ENCODE data around the gene EXOC3L2.
"Not testable (repeated sequence)": the region's sequence is repeated elsewhere in the genome, so short reads cannot be mapped to it uniquely, and the experiment has no call there.

The EXOC3L2 gene

GRCh38 chr19:45245334-45245787, at the start of gene EXOC3L2:
TSS of gene EXOC3L2 (minus strand) at chr19:45245407. CDS start at chr19:45239045, 6,362 bp downstream.
- DNase-seq: no peak

GRCh38 chr19:45294291-45295029, 49.3 kb upstream of the EXOC3L2 start:
- DNase-seq: peak; percentile 52

GRCh38 chr19:45293682-45294081, 48.5 kb upstream of the EXOC3L2 start:
- DNase-seq: no peak

GRCh38 chr19:45291834-45292233, 46.6 kb upstream of the EXOC3L2 start:
- DNase-seq: no peak

- DNase-seq: no peak
Measured at GRCh38 chr19:45290381-45290931, 45.2 kb upstream of the EXOC3L2 start.

GRCh38 chr19:45283443-45284033, 38.3 kb upstream of the EXOC3L2 start:
- DNase-seq: no peak

- no peak for DNase-seq
Measured at GRCh38 chr19:45280471-45280961, 35.3 kb upstream of the EXOC3L2 start.

- DNase-seq: no peak
Measured at GRCh38 chr19:45279587-45280192, 34.5 kb upstream of the EXOC3L2 start.

GRCh38 chr19:45278087-45278486, 32.9 kb upstream of the EXOC3L2 start:
- no peak for DNase-seq

- peak; percentile 88 for DNase-seq
Measured at GRCh38 chr19:45276284-45276687, 31.1 kb upstream of the EXOC3L2 start.

GRCh38 chr19:45275370-45275971, 30.3 kb upstream of the EXOC3L2 start:
- DNase-seq: peak; percentile 96

- DNase-seq: no peak
Measured at GRCh38 chr19:45273521-45273855, 28.3 kb upstream of the EXOC3L2 start.

- no peak for DNase-seq
Measured at GRCh38 chr19:45271735-45272108, 26.5 kb upstream of the EXOC3L2 start.

- no peak for DNase-seq
Measured at GRCh38 chr19:45271098-45271734, 26.0 kb upstream of the EXOC3L2 start.

- not testable (repeated sequence) for DNase-seq
Measured at GRCh38 chr19:45269939-45270338, 24.7 kb upstream of the EXOC3L2 start.

GRCh38 chr19:45267296-45267695, 22.1 kb upstream of the EXOC3L2 start:
- no peak for DNase-seq

- no peak for DNase-seq
Measured at GRCh38 chr19:45265375-45265774, 20.2 kb upstream of the EXOC3L2 start.

GRCh38 chr19:45264781-45265317, 19.6 kb upstream of the EXOC3L2 start:
- no peak for DNase-seq

GRCh38 chr19:45263013-45263412, 17.8 kb upstream of the EXOC3L2 start:
- no peak for DNase-seq

GRCh38 chr19:45262570-45262969, 17.4 kb upstream of the EXOC3L2 start:
- no peak for DNase-seq

GRCh38 chr19:45258862-45259261, 13.7 kb upstream of the EXOC3L2 start:
- DNase-seq: no peak

GRCh38 chr19:45256836-45257235, 11.6 kb upstream of the EXOC3L2 start:
- no peak for DNase-seq

Measured in NCI-H1694 (cell line).